Ovary (tissue), 3 donors: ENCODE results near the gene TFEC.

Experiments
- CTCF ChIP-seq, 3 donors: fragments of 450-650 bp in 2 of 3; fragments of 200-600 bp in 1 of 3; IDR thresholded peaks; one replicate each; pipeline versions ENCODE4 v1.5.1 to v1.8.0; 2016 to 2022; ENCODE audit warnings: antibody characterized with exemption in 3 of 3, mild to moderate bottlenecking in 1 of 3
- EP300 ChIP-seq: sonication (generic); formaldehyde crosslinking; IDR thresholded peaks from one replicate; pipeline ENCODE4 v1.6.1; 2017; ENCODE audit warnings: antibody characterized with exemption
- POLR2A ChIP-seq: fragments of 450-650 bp; IDR thresholded peaks from one replicate; pipeline ENCODE4 v1.6.1; 2017; ENCODE audit warnings: antibody characterized with exemption, mild to moderate bottlenecking, moderate library complexity
- donor health status: DM: no; HTN: no; CAD: no.

GRCh38 chr7:116064179-116064578, 33.6 kb upstream of the TFEC start:
- TF ChIP-seq CTCF (IDR thresholded peaks at IDR 0.05) (no peak), POLR2A (no peak), EP300 (no peak)
